GM23338 (cell line): ENCODE data around the gene NPAS3. TPM values are rescaled to one million over a fixed set of nuclear protein-coding genes. Genes with fewer than 3 reads are reported as not detected.

Source experiments
- ATAC-seq: fragments of 200-7000 bp; cut with Tn5 transposase; 3 replicates; pipeline ENCODE4 v1.9.1; 2020
- DNase-seq: peaks from one replicate; pipeline ENCODE4 v3.0.0-alpha.2; 2015; ENCODE audit warnings: low spot score
- H2AFZ ChIP-seq: fragments of 200-600 bp; sonication (generic); 2 replicates; pipeline ENCODE4 v1.8.0; 2016; ENCODE audit warnings: antibody characterized with exemption, mild to moderate bottlenecking, moderate library complexity
- H3F3A ChIP-seq: fragments of 200-600 bp; sonication (generic); replicated peaks from 2 replicates; pipeline ENCODE4 v1.8.0; 2017; ENCODE audit warnings: antibody characterized with exemption, mixed run types, low read depth
- H3K27ac ChIP-seq: fragments of 200-600 bp; sonication (generic); 2 replicates; pipeline ENCODE4 v1.6.1; 2016; ENCODE audit warnings: low read depth
- H3K27me3 ChIP-seq: fragments of 200-600 bp; sonication (generic); 2 replicates; pipeline ENCODE4 v1.8.0; 2016; ENCODE audit warnings: mild to moderate bottlenecking, mixed run types, moderate library complexity; ENCODE audit not compliant: insufficient read depth
- H3K36me3 ChIP-seq: fragments of 200-600 bp; sonication (generic); 2 replicates; pipeline ENCODE4 v1.8.0; 2016; ENCODE audit warnings: mild to moderate bottlenecking; ENCODE audit not compliant: insufficient read depth
- H3K4me1 ChIP-seq: fragments of 200-600 bp; sonication (generic); 2 replicates; pipeline ENCODE4 v1.8.0; 2016; ENCODE audit warnings: mild to moderate bottlenecking, moderate library complexity; ENCODE audit not compliant: insufficient read depth
- H3K4me2 ChIP-seq: fragments of 200-600 bp; sonication (generic); 2 replicates; pipeline ENCODE4 v1.7.1; 2017; ENCODE audit warnings: mixed run types
- H3K4me3 ChIP-seq: fragments of 200-600 bp; sonication (generic); 2 replicates; pipeline ENCODE4 v1.6.1; 2016; ENCODE audit warnings: mixed run types
- H3K79me2 ChIP-seq: fragments of 200-600 bp; sonication (generic); replicated peaks from 2 replicates; pipeline ENCODE4 v1.8.0; 2017; ENCODE audit warnings: mild to moderate bottlenecking; ENCODE audit not compliant: insufficient read depth
- H3K9me2 ChIP-seq: fragments of 200-600 bp; sonication (generic); 2 replicates; pipeline ENCODE4 v1.8.0; 2017; ENCODE audit not compliant: insufficient read depth
- H4K20me1 ChIP-seq: fragments of 200-600 bp; sonication (generic); replicated peaks from 2 replicates; pipeline ENCODE4 v1.8.0; 2017; ENCODE audit warnings: mild to moderate bottlenecking; ENCODE audit not compliant: insufficient read depth
- H3K27ac Mint-ChIP-seq: 2 replicates; pipeline ENCODE4 v1.8.0; 2020; ENCODE audit warnings: inconsistent platforms, mild to moderate bottlenecking, moderate library complexity, mixed read lengths
- H3K27me3 Mint-ChIP-seq: 3 replicates; pipeline ENCODE4 v1.8.0; 2022; ENCODE audit warnings: low read depth, mild to moderate bottlenecking, moderate library complexity, mixed read lengths, inconsistent platforms; ENCODE audit not compliant: insufficient read depth, poor library complexity
- H3K36me3 Mint-ChIP-seq: 3 replicates; pipeline ENCODE4 v1.8.0; 2021; ENCODE audit warnings: low read depth, mild to moderate bottlenecking, inconsistent platforms, moderate library complexity, mixed read lengths
- H3K4me1 Mint-ChIP-seq: 3 replicates; pipeline ENCODE4 v1.8.0; 2020; ENCODE audit warnings: mild to moderate bottlenecking, inconsistent platforms, mixed read lengths
- H3K4me3 Mint-ChIP-seq: 3 replicates; pipeline ENCODE4 v1.8.0; 2021; ENCODE audit warnings: moderate library complexity, mild to moderate bottlenecking, inconsistent platforms, mixed read lengths
- H3K9me3 Mint-ChIP-seq: 3 replicates; pipeline ENCODE4 v1.8.0; 2020; ENCODE audit warnings: moderate library complexity, mild to moderate bottlenecking, inconsistent platforms, mixed read lengths
- CREB1 ChIP-seq: fragments of 250-450 bp; sonication (Bioruptor Pico); IDR thresholded peaks from 2 replicates; pipeline ENCODE4 v1.5.0; 2020; ENCODE audit warnings: low read depth, mild to moderate bottlenecking, moderate library complexity
- ETS1 ChIP-seq: IDR thresholded peaks from 2 replicates; pipeline ENCODE4 v1.6.1; 2016; ENCODE audit warnings: antibody characterized with exemption
- EZH2 ChIP-seq: fragments of 200-600 bp; sonication (generic); IDR thresholded peaks from one replicate; pipeline ENCODE4 v1.8.0; 2017; ENCODE audit warnings: antibody characterized with exemption, mild to moderate bottlenecking, low read depth; ENCODE audit not compliant: unreplicated experiment
- EZH2phosphoT487 ChIP-seq: fragments of 200-600 bp; sonication (generic); IDR thresholded peaks from one replicate; pipeline ENCODE4 v1.8.1; 2018; ENCODE audit warnings: antibody characterized with exemption; ENCODE audit not compliant: unreplicated experiment
- JUNB ChIP-seq: IDR thresholded peaks from one replicate; pipeline ENCODE4 v1.6.1; 2016; ENCODE audit warnings: antibody characterized with exemption; ENCODE audit not compliant: unreplicated experiment
- NANOG ChIP-seq: IDR thresholded peaks from 2 replicates; pipeline ENCODE4 v1.6.1; 2016; ENCODE audit warnings: antibody characterized with exemption, borderline replicate concordance
- POLR2AphosphoS5 ChIP-seq: IDR thresholded peaks from 2 replicates; pipeline ENCODE4 v1.6.1; 2016; ENCODE audit warnings: antibody characterized with exemption, low read depth
- REST ChIP-seq: IDR thresholded peaks from one replicate; pipeline ENCODE4 v1.6.1; 2018; ENCODE audit warnings: antibody characterized with exemption; ENCODE audit not compliant: unreplicated experiment
- STAT1 ChIP-seq: IDR thresholded peaks from one replicate; pipeline ENCODE4 v1.6.1; 2016; ENCODE audit warnings: antibody characterized with exemption; ENCODE audit not compliant: unreplicated experiment
- ZNF114 ChIP-seq: fragments of 250-450 bp; sonication (Bioruptor Pico); IDR thresholded peaks from 2 replicates; pipeline ENCODE4 v1.5.0; 2020; ENCODE audit warnings: mild to moderate bottlenecking, moderate library complexity
- ZNF331 ChIP-seq: fragments of 250-450 bp; sonication (Bioruptor Pico); IDR thresholded peaks from 2 replicates; pipeline ENCODE4 v1.5.0; 2020; ENCODE audit warnings: low read depth, mild to moderate bottlenecking, moderate library complexity
- ZNF462 ChIP-seq: fragments of 250-450 bp; sonication (Bioruptor Pico); IDR thresholded peaks from 2 replicates; pipeline ENCODE4 v1.5.0; 2020; ENCODE audit warnings: mild to moderate bottlenecking, moderate library complexity
- polyA plus RNA-seq: library from polyadenylated mRNA; unstranded; fragments of >200 nt; fragmentation: Nextera tagmentation; extraction: Ambion mirVana; gene quantifications from 2 replicates; pipeline ENCODE4 v1.2.1, GENCODE V29; 2016
- total RNA-seq: library from RNA; depleted of rRNA; stranded (reverse); fragments of >200 nt; shearing (Covaris generic); gene quantifications from 2 replicates; pipeline ENCODE4 v1.2.3, GENCODE V29; 2014
- TF ChIP-seq, protein P1 (sequence below), 2 experiments: fragments of 200-600 bp in 1 of 2; sonication (generic) in 1 of 2; conservative IDR thresholded peaks; 2 replicates each; pipeline versions ENCODE4 v1.5.1 to v1.6.1; 2016 to 2017; ENCODE audit warnings: antibody characterized with exemption in 2 of 2, low read depth in 2 of 2, mild to moderate bottlenecking in 2 of 2, moderate library complexity in 1 of 2

Gene NPAS3
- total and polyA plus RNA-seq, 2 experiments from 2014 or later = 0.17 to 0.19 TPM

DNA sequence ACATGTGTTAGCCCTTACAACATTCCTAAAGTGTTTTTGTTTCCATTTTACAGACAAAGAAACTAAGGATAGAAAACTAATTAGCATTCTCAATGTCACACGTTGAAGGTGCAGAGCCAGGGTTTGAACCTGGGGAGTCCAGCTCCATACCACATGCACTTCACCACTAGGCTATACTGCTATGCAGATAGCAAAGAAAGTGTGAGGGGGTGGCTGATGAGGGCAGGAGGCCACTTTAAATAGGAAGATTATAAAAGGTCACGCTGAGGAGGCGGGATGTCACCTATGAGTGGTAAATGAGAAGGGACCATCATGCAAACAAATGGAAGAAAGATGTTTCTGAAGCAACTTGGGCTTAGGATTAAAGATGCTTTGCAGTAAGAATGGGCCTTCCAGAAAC lies 798.3 kb downstream of the NPAS3 start:
- Histone ChIP-seq H3K79me2 (no peaks in the 10 kb centered on the region), H4K20me1 (no peaks in the 10 kb centered on the region), H3K27me3 (no peaks in the 10 kb centered on the region), H3K9me2 (peaks cover 5% of the 10 kb centered on the region; the same call in 1 of the 2 replicates), H3K27ac (no peak overlapping the region), H3F3A (no peaks in the 10 kb centered on the region), H3K4me3 (no peak overlapping the region), H3K36me3 (no peaks in the 10 kb centered on the region), H3K4me1 (peaks cover 10% of the 10 kb centered on the region), H2AFZ (no peak overlapping the region), H3K4me2 (no peak overlapping the region)
- Mint-ChIP-seq H3K9me3 (no peaks in the 10 kb centered on the region; the same call in 2 of the 3 replicates), H3K36me3 (no peaks in the 10 kb centered on the region; the same call in 2 of the 3 replicates), H3K4me3 (no peak overlapping the region), H3K27me3 (peaks cover 1% of the 10 kb centered on the region), H3K4me1 (peaks cover 18% of the 10 kb centered on the region), H3K27ac (no peak overlapping the region)
- DNase-seq (no peak), ATAC-seq (no peak)
- TF ChIP-seq STAT1 = no peak
- TF ChIP-seq REST = no peak
- no peak for TF ChIP-seq ZNF462
- TF ChIP-seq ETS1 = no peak
- TF ChIP-seq ZNF331 = no peak
- TF ChIP-seq CREB1 (CRISPR knock-in tag) = no peak
- TF ChIP-seq EZH2phosphoT487 = no peak
- no peak for TF ChIP-seq NANOG
- TF ChIP-seq JUNB = no peak
- TF ChIP-seq EZH2 = no peak
- TF ChIP-seq, protein P1, sequence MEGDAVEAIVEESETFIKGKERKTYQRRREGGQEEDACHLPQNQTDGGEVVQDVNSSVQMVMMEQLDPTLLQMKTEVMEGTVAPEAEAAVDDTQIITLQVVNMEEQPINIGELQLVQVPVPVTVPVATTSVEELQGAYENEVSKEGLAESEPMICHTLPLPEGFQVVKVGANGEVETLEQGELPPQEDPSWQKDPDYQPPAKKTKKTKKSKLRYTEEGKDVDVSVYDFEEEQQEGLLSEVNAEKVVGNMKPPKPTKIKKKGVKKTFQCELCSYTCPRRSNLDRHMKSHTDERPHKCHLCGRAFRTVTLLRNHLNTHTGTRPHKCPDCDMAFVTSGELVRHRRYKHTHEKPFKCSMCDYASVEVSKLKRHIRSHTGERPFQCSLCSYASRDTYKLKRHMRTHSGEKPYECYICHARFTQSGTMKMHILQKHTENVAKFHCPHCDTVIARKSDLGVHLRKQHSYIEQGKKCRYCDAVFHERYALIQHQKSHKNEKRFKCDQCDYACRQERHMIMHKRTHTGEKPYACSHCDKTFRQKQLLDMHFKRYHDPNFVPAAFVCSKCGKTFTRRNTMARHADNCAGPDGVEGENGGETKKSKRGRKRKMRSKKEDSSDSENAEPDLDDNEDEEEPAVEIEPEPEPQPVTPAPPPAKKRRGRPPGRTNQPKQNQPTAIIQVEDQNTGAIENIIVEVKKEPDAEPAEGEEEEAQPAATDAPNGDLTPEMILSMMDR (conservative IDR thresholded peaks at IDR 0.05; ENCODE audit: low read depth in 2 of 2) = no peak
- TF ChIP-seq ZNF114 = no peak
- no peak for TF ChIP-seq POLR2AphosphoS5
